ENCODE results near the gene ZC3H4. TPM values are rescaled to one million over a fixed set of nuclear protein-coding genes. Genes with fewer than 3 reads are reported as not detected.
A peak's percentile ranks its signal among the peaks of the same experiment; 100 is the strongest.

Gene ZC3H4
- total RNA-seq, 1 experiment from 2014 or later, result 42.7 TPM

GRCh38 chr19:47020992-47021496 is 92.5 kb downstream of the ZC3H4 start:
- peak; percentile 54 for ATAC-seq
- no TSS peak for BruUV-seq (replicated peaks)
- Histone ChIP-seq H3K4me1 (ENCODE audit: control insufficient read depth, insufficient read depth, low read length) (peaks cover 8% of the 10 kb centered on the region), H3K36me3 (ENCODE audit: control insufficient read depth, insufficient read depth, low read length) (no peaks in the 10 kb centered on the region), H3K4me3 (ENCODE audit: low read depth in 2 of 2, low read length in 2 of 2) (peak overlapping the region; percentile 32 to 49), H3K9me3 (ENCODE audit: control insufficient read depth, insufficient read depth, low read depth, low read length) (no peaks in the 10 kb centered on the region), H3K27ac (ENCODE audit: low read length) (no peak overlapping the region), H3K27me3 (ENCODE audit: control insufficient read depth, insufficient read depth, low read length) (no peaks in the 10 kb centered on the region)
- TF ChIP-seq, protein P1, sequence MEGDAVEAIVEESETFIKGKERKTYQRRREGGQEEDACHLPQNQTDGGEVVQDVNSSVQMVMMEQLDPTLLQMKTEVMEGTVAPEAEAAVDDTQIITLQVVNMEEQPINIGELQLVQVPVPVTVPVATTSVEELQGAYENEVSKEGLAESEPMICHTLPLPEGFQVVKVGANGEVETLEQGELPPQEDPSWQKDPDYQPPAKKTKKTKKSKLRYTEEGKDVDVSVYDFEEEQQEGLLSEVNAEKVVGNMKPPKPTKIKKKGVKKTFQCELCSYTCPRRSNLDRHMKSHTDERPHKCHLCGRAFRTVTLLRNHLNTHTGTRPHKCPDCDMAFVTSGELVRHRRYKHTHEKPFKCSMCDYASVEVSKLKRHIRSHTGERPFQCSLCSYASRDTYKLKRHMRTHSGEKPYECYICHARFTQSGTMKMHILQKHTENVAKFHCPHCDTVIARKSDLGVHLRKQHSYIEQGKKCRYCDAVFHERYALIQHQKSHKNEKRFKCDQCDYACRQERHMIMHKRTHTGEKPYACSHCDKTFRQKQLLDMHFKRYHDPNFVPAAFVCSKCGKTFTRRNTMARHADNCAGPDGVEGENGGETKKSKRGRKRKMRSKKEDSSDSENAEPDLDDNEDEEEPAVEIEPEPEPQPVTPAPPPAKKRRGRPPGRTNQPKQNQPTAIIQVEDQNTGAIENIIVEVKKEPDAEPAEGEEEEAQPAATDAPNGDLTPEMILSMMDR (IDR thresholded peaks at IDR 0.05), result no peak
- TF ChIP-seq SIN3A (IDR thresholded peaks at IDR 0.05; ENCODE audit: borderline replicate concordance, insufficient read depth, low read depth, low read length), result no peak
- no peak for TF ChIP-seq POLR2AphosphoS5 (IDR thresholded peaks at IDR 0.05; ENCODE audit: low read depth, low read length)
- TF ChIP-seq TCF7L2 (IDR thresholded peaks at IDR 0.05; ENCODE audit: low read depth, low read length), result no peak
- ChIA-PET POLR2A (no interaction called here), CTCF (no interaction called here)
- intact Hi-C loops (cut with micrococcal nuclease; ENCODE audit: unreplicated experiment), result no loop called here
- in situ Hi-C loops (cut with HindIII; ENCODE audit: low pct_unique_long_range_greater_than_20kb, low sequenced_read_pairs), result no loop called here
- DNase-seq (ENCODE audit: low read depth, low spot score), result no peak

DNA sequence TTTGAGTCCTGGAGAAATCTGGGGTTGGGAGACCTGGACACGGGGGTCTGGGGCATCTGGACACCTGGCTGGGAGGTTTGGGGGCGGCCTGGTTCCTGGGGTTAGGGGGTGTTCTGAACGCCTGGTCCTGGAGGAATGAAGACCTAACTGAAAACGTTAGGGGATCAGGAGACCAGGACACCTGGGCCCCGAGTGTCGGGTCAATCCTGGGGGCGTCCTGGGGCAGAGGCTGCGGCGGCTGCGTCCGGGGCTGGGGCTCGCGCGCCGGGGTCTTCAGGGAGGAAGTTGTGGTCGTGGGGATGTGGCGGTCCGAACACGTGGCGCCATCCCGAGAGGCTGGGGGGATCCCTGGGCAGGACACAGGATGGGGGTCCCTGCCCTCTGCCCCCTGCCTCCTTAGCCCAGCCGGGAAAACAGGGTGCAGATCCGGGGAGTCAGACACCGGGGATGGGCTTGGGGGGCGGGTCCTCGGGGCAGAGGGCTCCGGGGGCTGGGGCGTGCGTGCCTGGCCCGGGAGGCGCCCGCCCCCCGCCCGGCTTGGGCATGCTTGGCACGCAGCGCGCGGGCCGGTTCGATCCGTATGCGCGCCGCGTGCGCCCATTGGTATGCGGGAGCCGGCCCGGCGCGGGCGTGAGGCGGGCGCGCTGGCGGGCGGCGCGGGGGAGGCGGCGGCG is 93.3 kb downstream of the ZC3H4 start:
- Histone ChIP-seq H3K4me3 (ENCODE audit: low read depth in 2 of 2, low read length in 2 of 2) (peak overlapping the region; percentile 32 to 35; a peak in 3 of 4 replicates), H3K4me1 (ENCODE audit: control insufficient read depth, insufficient read depth, low read length) (peaks cover 8% of the 10 kb centered on the region), H3K36me3 (ENCODE audit: control insufficient read depth, insufficient read depth, low read length) (no peaks in the 10 kb centered on the region), H3K27me3 (ENCODE audit: control insufficient read depth, insufficient read depth, low read length) (no peaks in the 10 kb centered on the region), H3K27ac (ENCODE audit: low read length) (no peak overlapping the region), H3K9me3 (ENCODE audit: control insufficient read depth, insufficient read depth, low read depth, low read length) (no peaks in the 10 kb centered on the region)
- ChIA-PET CTCF (no interaction called here), POLR2A (no interaction called here)
- BruUV-seq (replicated peaks), result no TSS peak
- DNase-seq (ENCODE audit: low read depth, low spot score) (no peak), ATAC-seq (peak; percentile 42; the same call in 1 of the 2 replicates)
- in situ Hi-C loops (cut with HindIII; ENCODE audit: low pct_unique_long_range_greater_than_20kb, low sequenced_read_pairs) (no loop called here), intact Hi-C loops (cut with micrococcal nuclease; ENCODE audit: unreplicated experiment) (no loop called here)
- TF ChIP-seq POLR2AphosphoS5 (IDR thresholded peaks at IDR 0.05; ENCODE audit: low read depth, low read length), result no peak
- TF ChIP-seq, protein P1 (IDR thresholded peaks at IDR 0.05), result no peak
- TF ChIP-seq REST (IDR thresholded peaks at IDR 0.05; ENCODE audit: insufficient read depth in 1 of 2, low read depth in 2 of 2, low read length in 1 of 2), result no peak
- TF ChIP-seq SIN3A (IDR thresholded peaks at IDR 0.05; ENCODE audit: borderline replicate concordance, insufficient read depth, low read depth, low read length), result no peak
- TF ChIP-seq TCF7L2 (IDR thresholded peaks at IDR 0.05; ENCODE audit: low read depth, low read length), result no peak
